GDM1 (cell line): ENCODE results near the gene DEXI.
A peak's percentile ranks its signal among the peaks of the same experiment; 100 is the strongest.

Source experiments
- DNase-seq: peaks from one replicate; lab custom pipeline; 2025; lab: John Stamatoyannopoulos, UW

Gene DEXI

GRCh38 chr16:10942352-10943063 lies at the start of gene DEXI:
DEXI (minus strand) TSS chr16:10942468; CDS start chr16:10942005, 463 bp downstream.
- DNase-seq = peak; percentile 90

GRCh38 chr16:10990378-10990777 lies 48.1 kb upstream of the DEXI start:
- no peak for DNase-seq

- DNase-seq = no peak
Observed at GRCh38 chr16:10989559-10989958, 47.3 kb upstream of the DEXI start.

GRCh38 chr16:10988879-10989278 lies 46.6 kb upstream of the DEXI start:
- DNase-seq = no peak

GRCh38 chr16:10988164-10988803 lies 46.0 kb upstream of the DEXI start:
- DNase-seq = no peak

- DNase-seq = no peak
Observed at GRCh38 chr16:10987361-10988163, 45.3 kb upstream of the DEXI start.

GRCh38 chr16:10984509-10984908 lies 42.2 kb upstream of the DEXI start:
- DNase-seq = no peak

- DNase-seq = no peak
Observed at GRCh38 chr16:10983159-10983558, 40.9 kb upstream of the DEXI start.

- no peak for DNase-seq
Observed at GRCh38 chr16:10982465-10983150, 40.3 kb upstream of the DEXI start.

- no peak for DNase-seq
Observed at GRCh38 chr16:10981697-10982216, 39.5 kb upstream of the DEXI start.

- DNase-seq = no peak
Observed at GRCh38 chr16:10980813-10981212, 38.5 kb upstream of the DEXI start.

GRCh38 chr16:10979717-10980601 lies 37.7 kb upstream of the DEXI start:
- DNase-seq = no peak

GRCh38 chr16:10978871-10979446 lies 36.7 kb upstream of the DEXI start:
- no peak for DNase-seq

- no peak for DNase-seq
Observed at GRCh38 chr16:10978124-10978523, 35.9 kb upstream of the DEXI start.

- no peak for DNase-seq
Observed at GRCh38 chr16:10976634-10977033, 34.4 kb upstream of the DEXI start.

GRCh38 chr16:10972819-10973464 lies 30.7 kb upstream of the DEXI start:
- no peak for DNase-seq

- no peak for DNase-seq
Observed at GRCh38 chr16:10972108-10972818, 30.0 kb upstream of the DEXI start.

GRCh38 chr16:10971560-10971961 lies 29.3 kb upstream of the DEXI start:
- peak; percentile 46 for DNase-seq

GRCh38 chr16:10970065-10970464 lies 27.8 kb upstream of the DEXI start:
- no peak for DNase-seq
